ENCODE results near the gene ZNF787. TPM values are rescaled to one million over a fixed set of nuclear protein-coding genes. Genes with fewer than 3 reads are reported as not detected.

ZNF787 gene
- total RNA-seq, 1 donor from 2014 or later = 33.3 TPM

- intact Hi-C loops (cut with micrococcal nuclease) = no loop called here
Observed at GRCh38 chr19:56091751-56092546, 29.1 kb downstream of the ZNF787 start.

GRCh38 chr19:56091066-56091490 lies 30.0 kb downstream of the ZNF787 start:
- intact Hi-C loops (cut with micrococcal nuclease) = no loop called here

DNA sequence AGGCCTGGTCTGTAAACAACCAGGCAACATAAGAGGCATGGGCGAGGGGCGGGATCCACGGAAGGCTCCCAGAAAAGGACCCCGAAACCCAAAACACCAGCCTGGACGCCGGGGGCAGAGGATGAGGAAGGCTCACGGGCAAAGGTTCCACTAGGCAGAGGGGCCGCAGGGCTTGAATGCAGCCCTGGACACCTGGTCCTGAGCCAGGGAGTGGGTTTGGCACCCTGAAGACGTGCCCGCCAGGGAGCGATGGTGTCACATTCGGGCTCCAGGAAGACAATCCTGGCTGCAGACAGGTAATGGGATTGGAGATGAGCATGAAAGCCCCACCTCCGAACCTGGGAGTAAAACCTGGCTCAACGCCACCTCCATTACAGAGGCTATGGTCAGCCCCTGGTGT lies 31.8 kb downstream of the ZNF787 start:
- intact Hi-C loops (cut with micrococcal nuclease) = no loop called here

- intact Hi-C loops (cut with micrococcal nuclease) = no loop called here
Observed at GRCh38 chr19:56088497-56089215, 32.4 kb downstream of the ZNF787 start.

- intact Hi-C loops (cut with micrococcal nuclease) = no loop called here
Observed at GRCh38 chr19:56087647-56088496, 33.2 kb downstream of the ZNF787 start.

DNA sequence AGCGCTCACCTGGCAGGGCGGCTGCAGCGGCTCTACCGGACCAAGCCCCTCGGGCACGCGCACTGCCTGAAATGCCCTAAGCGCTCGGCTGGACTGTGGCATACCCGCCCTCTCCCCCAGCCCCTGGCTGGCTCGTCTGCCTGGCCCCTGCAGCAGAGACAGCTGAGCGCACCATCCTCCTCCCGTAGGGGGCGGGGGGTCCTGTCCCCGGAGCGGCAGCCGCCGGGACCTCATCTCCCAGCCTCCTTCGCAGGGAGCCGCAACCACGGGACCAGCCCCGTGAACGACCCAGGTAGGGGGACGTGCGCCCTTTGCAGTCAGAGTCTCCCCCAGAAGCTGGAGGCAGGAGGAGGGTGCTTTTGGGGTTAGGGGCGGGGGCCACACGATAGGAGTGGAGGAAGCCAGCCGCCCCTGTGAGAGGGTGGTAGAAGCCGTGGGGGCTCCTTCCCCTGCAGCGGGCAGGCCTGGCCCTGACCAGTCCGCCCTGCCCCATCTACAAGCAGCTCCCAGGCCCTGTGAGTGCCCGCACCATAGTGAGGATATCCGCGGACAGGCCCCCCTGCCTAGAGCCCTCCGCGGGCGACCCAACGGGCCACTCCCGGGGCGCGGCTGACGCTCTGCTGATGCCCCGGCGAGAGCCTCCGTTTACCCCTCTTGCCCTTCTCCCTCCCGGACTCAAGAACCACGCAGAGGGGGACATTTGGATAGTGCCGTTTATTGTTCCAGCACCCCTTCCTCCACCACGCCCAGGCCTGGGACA lies 34.2 kb downstream of the ZNF787 start:
- intact Hi-C loops (cut with micrococcal nuclease) = no loop called here

GRCh38 chr19:56085571-56086275 lies 35.4 kb downstream of the ZNF787 start:
- intact Hi-C loops (cut with micrococcal nuclease) = no loop called here

DNA sequence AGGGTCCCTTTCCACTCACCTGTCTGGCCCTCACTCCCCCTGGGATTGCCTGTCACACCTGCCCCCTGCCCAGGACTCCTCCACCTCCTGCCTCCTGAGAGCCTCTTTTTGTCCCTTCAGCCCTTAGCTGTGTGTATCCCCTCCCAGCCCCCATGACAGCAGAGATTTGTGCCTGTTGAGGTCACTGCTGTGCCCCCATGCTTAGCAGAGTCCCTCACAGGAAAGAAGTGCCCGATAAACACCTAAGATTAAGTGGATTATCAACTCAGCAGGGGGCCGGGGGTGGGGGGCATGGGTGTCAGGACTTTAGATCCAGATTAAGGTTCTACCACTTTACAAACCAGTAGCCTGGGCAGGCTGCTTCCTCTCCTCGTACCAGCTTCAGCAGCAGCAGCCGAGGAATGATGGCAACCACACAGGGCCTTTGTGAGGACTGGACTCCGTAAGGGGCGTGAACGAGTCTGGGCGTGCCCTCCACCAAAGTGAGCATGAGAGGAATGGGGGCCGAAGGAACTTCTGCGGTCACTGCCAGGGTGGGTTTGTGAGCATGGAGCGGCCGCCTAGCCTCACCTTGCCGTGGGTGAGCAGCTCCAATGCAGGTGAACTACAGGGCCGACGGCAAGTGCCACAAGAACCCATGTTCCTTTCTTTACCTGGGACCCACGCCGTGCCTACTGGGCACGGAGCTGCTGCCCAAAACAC lies 36.1 kb downstream of the ZNF787 start:
- intact Hi-C loops (cut with micrococcal nuclease) = loop anchor here (5.0 kb wide), 2 partner anchors 167 to 247 kb away; no protein-coding TSS in a partner anchor

DNA sequence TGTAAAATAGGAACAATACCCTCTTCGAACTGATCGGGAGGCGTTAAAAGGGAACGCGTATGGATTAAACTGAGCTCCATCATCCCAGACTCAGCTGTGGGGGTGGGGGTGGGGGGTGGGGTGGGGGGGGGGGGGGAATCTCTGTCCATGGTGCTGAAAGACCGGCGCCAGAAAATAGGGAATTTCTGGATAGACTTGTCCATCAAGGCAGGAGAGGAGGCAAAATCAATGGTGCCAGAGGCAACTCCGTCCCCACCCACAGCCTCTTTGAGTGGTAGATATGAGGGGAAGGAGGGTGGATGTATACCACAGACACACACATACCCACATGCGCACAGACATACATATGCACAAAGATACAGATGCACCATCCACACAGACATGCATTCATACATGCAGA lies 37.4 kb downstream of the ZNF787 start:
- intact Hi-C loops (cut with micrococcal nuclease) = loop anchor here (5.0 kb wide), 2 partner anchors 169 to 249 kb away; no protein-coding TSS in a partner anchor

DNA sequence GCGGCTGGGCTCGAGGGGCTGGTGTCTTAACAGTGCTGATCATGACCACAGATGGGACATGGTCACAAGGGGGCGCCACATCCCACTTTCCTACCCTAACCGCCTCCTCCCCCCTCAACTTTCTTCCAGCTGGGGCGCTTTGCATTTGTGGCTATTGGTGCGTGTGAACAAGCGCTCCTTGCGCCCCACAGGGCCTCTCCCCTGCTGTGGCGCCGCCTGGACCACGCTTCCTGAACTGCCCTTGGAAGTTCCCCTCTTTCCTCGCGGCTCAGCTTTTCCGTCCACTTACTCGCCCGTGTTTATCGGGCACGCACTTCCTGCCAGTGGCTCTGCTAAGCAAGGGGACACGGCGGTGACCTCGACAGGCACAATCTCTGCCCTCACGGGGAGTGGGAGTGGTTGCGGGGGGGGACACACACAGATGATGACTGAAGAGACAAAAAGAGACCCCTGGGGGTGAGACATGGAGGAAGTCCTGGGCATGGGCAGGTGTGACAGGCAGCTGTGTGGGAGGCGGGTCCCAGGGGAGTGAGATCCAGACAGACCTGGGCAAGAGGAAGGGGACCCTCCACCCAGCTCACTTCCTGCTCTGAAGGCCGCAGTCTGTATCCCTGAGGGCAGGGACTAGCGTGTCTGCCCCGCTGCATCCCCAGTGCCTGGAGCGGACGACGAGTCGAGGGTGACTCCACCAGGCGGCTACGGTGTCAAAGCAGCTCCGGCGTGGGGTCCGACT lies 40.3 kb downstream of the ZNF787 start:
- intact Hi-C loops (cut with micrococcal nuclease) = loop anchor here (2.0 to 5.0 kb wide), 3 partner anchors 92 to 251 kb away; no protein-coding TSS in a partner anchor

GRCh38 chr19:56079609-56080008 lies 41.5 kb downstream of the ZNF787 start:
- intact Hi-C loops (cut with micrococcal nuclease) = loop anchor here (2.0 to 5.0 kb wide), 3 partner anchors 93 to 253 kb away; no protein-coding TSS in a partner anchor

GRCh38 chr19:56076498-56076897 lies 44.6 kb downstream of the ZNF787 start:
- intact Hi-C loops (cut with micrococcal nuclease) = no loop called here

DNA sequence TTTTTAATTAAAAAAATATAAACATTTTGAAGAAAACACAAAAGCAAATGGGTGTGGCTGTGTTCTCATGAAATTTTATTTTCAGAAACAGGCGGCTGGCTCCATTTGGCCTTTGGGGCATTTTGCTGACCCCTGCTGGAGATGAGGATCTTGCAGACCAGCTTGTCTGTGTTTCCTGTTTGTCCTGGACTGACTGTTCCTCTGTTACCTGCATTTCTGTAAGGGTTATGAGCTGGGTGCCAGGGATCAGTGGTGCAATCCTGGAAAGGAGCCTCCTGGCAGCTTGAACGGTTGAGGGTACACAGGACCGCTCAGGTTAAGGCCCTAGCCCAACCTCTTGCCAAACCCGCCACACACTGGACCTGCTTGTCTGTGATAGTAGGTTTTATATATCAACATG lies 49.9 kb downstream of the ZNF787 start:
- intact Hi-C loops (cut with micrococcal nuclease) = no loop called here

- intact Hi-C loops (cut with micrococcal nuclease) = loop anchor here (5.0 kb wide), 2 partner anchors 103 to 263 kb away; no protein-coding TSS in a partner anchor
Observed at GRCh38 chr19:56069642-56070041, 51.5 kb downstream of the ZNF787 start.

GRCh38 chr19:56066152-56067023 lies 54.7 kb downstream of the ZNF787 start:
- intact Hi-C loops (cut with micrococcal nuclease) = loop anchor here (5.0 kb wide), 2 partner anchors 106 to 266 kb away; no protein-coding TSS in a partner anchor

GRCh38 chr19:56053596-56053995 lies 67.5 kb downstream of the ZNF787 start:
- intact Hi-C loops (cut with micrococcal nuclease) = no loop called here
